HepG2 (cell line): ENCODE results near the gene SNX9. TPM values are rescaled to one million over a fixed set of nuclear protein-coding genes. Genes with fewer than 3 reads are reported as not detected.

Experiments used
- BCL3 ChIP-seq: sonication (generic); formaldehyde crosslinking; IDR thresholded peaks from 2 replicates; pipeline ENCODE4 v1.5.1; 2020; ENCODE audit warnings: mild to moderate bottlenecking, missing genetic modification reagents, moderate library complexity
- BORCS8-MEF2B ChIP-seq: sonication (generic); formaldehyde crosslinking; IDR thresholded peaks from 2 replicates; pipeline ENCODE4 v1.8.0; 2022; ENCODE audit warnings: mild to moderate bottlenecking, missing genetic modification reagents
- FOXC1 ChIP-seq: sonication (generic); formaldehyde crosslinking; IDR thresholded peaks from 2 replicates; pipeline ENCODE4 v1.8.0; 2022; ENCODE audit warnings: mild to moderate bottlenecking, missing genetic modification reagents, borderline replicate concordance
- KMT2B ChIP-seq: IDR thresholded peaks from 2 replicates; pipeline ENCODE4 v1.6.1; 2016; ENCODE audit warnings: missing genetic modification reagents, missing compliant biosample characterization
- MEIS1 ChIP-seq: sonication (generic); formaldehyde crosslinking; IDR thresholded peaks from 2 replicates; pipeline ENCODE4 v1.9.0; 2021; ENCODE audit warnings: mild to moderate bottlenecking, missing genetic modification reagents, moderate library complexity, borderline replicate concordance
- MYC ChIP-seq: sonication (generic); formaldehyde crosslinking; IDR thresholded peaks from 2 replicates; pipeline ENCODE4 v1.9.0; 2021; ENCODE audit warnings: missing genetic modification reagents, borderline replicate concordance
- NCOA5 ChIP-seq: sonication (generic); formaldehyde crosslinking; IDR thresholded peaks from 2 replicates; pipeline ENCODE4 v1.4.0; 2020; ENCODE audit warnings: missing genetic modification reagents
- PHF21A ChIP-seq: sonication (generic); formaldehyde crosslinking; IDR thresholded peaks from 2 replicates; pipeline ENCODE4 v1.5.0; 2020; ENCODE audit warnings: mild to moderate bottlenecking, missing genetic modification reagents
- RAD21 ChIP-seq: fragments of 450-650 bp; formaldehyde crosslinking; IDR thresholded peaks from 2 replicates; pipeline ENCODE4 v1.5.0; 2020; ENCODE audit warnings: mild to moderate bottlenecking
- RARA ChIP-seq: IDR thresholded peaks from 2 replicates; pipeline ENCODE4 v1.6.1; 2016; ENCODE audit warnings: missing genetic modification reagents, missing compliant biosample characterization
- SOX5 ChIP-seq: IDR thresholded peaks from 2 replicates; pipeline ENCODE4 v1.6.1; 2016; ENCODE audit warnings: borderline replicate concordance
- TEAD3 ChIP-seq: optimal IDR thresholded peaks from 2 replicates; pipeline ENCODE3; 2016; ENCODE audit warnings: borderline replicate concordance
- TRIM22 ChIP-seq: fragments of 450-650 bp; IDR thresholded peaks from 2 replicates; pipeline ENCODE4 v1.6.1; 2017
- YY1 ChIP-seq: IDR thresholded peaks from 2 replicates; pipeline ENCODE4 v1.6.1; 2011; ENCODE audit warnings: low read length, low read depth, moderate library complexity, mild to moderate bottlenecking; ENCODE audit not compliant: insufficient read depth, insufficient replicate concordance
- ZBTB42 ChIP-seq: sonication (generic); formaldehyde crosslinking; IDR thresholded peaks from 2 replicates; pipeline ENCODE4 v1.5.0; 2020; ENCODE audit warnings: mild to moderate bottlenecking, missing genetic modification reagents
- ZFP1 ChIP-seq: IDR thresholded peaks from 2 replicates; pipeline ENCODE4 v1.6.1; 2016
- ZNF350 ChIP-seq: sonication (generic); formaldehyde crosslinking; IDR thresholded peaks from 2 replicates; pipeline ENCODE4 v1.4.0; 2020; ENCODE audit warnings: mild to moderate bottlenecking, low read depth, missing genetic modification reagents, borderline replicate concordance
- ZNF546 ChIP-seq: sonication (generic); formaldehyde crosslinking; conservative IDR thresholded peaks from 2 replicates; pipeline ENCODE4 v1.8.1; 2023; ENCODE audit warnings: mild to moderate bottlenecking, missing genetic modification reagents
- ZNF563 ChIP-seq: sonication (generic); formaldehyde crosslinking; IDR thresholded peaks from 2 replicates; pipeline ENCODE4 v1.8.0; 2022; ENCODE audit warnings: mild to moderate bottlenecking, moderate library complexity, missing genetic modification reagents
- ZNF577 ChIP-seq: sonication (generic); formaldehyde crosslinking; IDR thresholded peaks from 2 replicates; pipeline ENCODE4 v1.4.0; 2020; ENCODE audit warnings: mild to moderate bottlenecking, low read depth, missing genetic modification reagents, borderline replicate concordance
- ZNF790 ChIP-seq: sonication (generic); formaldehyde crosslinking; IDR thresholded peaks from 2 replicates; pipeline ENCODE4 v1.8.0; 2022; ENCODE audit warnings: missing genetic modification reagents, mild to moderate bottlenecking, borderline replicate concordance
- ZSCAN12 ChIP-seq: sonication (generic); formaldehyde crosslinking; IDR thresholded peaks from 2 replicates; pipeline ENCODE4 v1.9.0; 2021; ENCODE audit warnings: mild to moderate bottlenecking, missing genetic modification reagents
- polyA plus RNA-seq, 8 experiments: library from polyadenylated mRNA; depleted of rRNA in 3 of 8; stranded (reverse) in 7 of 8; unstranded in 1 of 8; fragments of >200 nt; fragmentation: Illumina TruSeq in 4 of 8; extraction: Trizol in 4 of 8; gene quantifications; 2 replicates each; pipeline versions ENCODE4 v1.2.1 to v1.2.3, GENCODE V29; 2011 to 2016; ENCODE audit warnings: low read depth in 4 of 8, missing spikeins in 1 of 8, mixed read lengths in 1 of 8; ENCODE audit not compliant: insufficient read depth in 1 of 8
- total RNA-seq, 5 experiments: library from RNA; depleted of rRNA; stranded (reverse); fragments of >200 nt; fragmentation: Illumina TruSeq; extraction: Trizol; gene quantifications; 2 replicates each; pipeline ENCODE4 v1.2.3, GENCODE V29; 2016; ENCODE audit warnings: low read depth in 1 of 5
- TF ChIP-seq, protein P1 (sequence below): sonication (generic); formaldehyde crosslinking; IDR thresholded peaks from 2 replicates; pipeline ENCODE4 v1.5.0; 2020; ENCODE audit warnings: mild to moderate bottlenecking, missing genetic modification reagents
- TF ChIP-seq, protein P2 (sequence below): IDR thresholded peaks from 2 replicates; pipeline ENCODE4 v1.6.1; 2012; ENCODE audit warnings: inconsistent platforms

Gene SNX9
- total and polyA plus RNA-seq, 2 of the 13 experiments (the other 11 are each of a cell fraction or from before 2014, with no cell fraction given), result 21.9 to 36.0 TPM

DNA sequence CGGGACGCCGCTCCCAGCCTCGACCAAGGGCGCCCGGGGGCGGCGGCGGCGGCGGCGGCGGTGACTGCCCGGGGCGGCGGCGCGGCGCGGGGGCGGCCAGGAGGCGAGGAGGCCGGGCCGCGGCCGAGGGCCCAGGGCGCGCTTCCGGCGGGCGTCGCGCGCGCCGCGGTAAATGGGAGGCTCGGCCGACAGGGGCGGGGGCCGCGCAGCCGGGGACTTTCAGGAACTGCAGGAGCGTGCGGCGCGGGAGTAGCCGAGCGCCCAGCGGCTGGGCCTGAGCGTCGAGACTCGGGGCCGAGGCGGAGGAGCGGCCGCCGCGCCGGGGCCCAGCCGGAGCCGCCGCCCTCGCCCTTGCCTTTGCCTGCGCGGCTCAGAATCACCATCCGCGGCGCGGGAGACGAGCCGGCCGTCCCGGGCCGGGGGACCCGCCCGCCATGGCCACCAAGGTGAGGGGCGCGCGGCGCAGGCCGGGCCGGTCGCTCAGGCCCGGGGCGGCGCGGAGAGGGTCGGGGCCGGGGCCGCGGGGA is at the start of gene SNX9 (continued):
- TF ChIP-seq TRIM22, result no peak
- no peak for TF ChIP-seq PHF21A
- no peak for TF ChIP-seq FOXC1 (CRISPR knock-in tag)
- peak; percentile 76; the same call in 1 of the 2 replicates for TF ChIP-seq ZNF546 (CRISPR knock-in tag)
- TF ChIP-seq MYC (CRISPR knock-in tag), result peak; percentile 47; the same call in 1 of the 2 replicates
- peak; percentile 49 for TF ChIP-seq RAD21 (CRISPR knock-in tag)
- peak; percentile 46; the same call in 1 of the 2 replicates for TF ChIP-seq ZBTB42 (CRISPR knock-in tag)
- peak; percentile 56 for TF ChIP-seq YY1
- TF ChIP-seq TEAD3 (CRISPR knock-in tag), result no peak
- TF ChIP-seq, protein P1, sequence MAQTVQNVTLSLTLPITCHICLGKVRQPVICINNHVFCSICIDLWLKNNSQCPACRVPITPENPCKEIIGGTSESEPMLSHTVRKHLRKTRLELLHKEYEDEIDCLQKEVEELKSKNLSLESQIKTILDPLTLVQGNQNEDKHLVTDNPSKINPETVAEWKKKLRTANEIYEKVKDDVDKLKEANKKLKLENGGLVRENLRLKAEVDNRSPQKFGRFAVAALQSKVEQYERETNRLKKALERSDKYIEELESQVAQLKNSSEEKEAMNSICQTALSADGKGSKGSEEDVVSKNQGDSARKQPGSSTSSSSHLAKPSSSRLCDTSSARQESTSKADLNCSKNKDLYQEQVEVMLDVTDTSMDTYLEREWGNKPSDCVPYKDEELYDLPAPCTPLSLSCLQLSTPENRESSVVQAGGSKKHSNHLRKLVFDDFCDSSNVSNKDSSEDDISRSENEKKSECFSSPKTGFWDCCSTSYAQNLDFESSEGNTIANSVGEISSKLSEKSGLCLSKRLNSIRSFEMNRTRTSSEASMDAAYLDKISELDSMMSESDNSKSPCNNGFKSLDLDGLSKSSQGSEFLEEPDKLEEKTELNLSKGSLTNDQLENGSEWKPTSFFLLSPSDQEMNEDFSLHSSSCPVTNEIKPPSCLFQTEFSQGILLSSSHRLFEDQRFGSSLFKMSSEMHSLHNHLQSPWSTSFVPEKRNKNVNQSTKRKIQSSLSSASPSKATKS (CRISPR knock-in tag), result no peak
- no peak for TF ChIP-seq RARA
- no peak for TF ChIP-seq MEIS1 (CRISPR knock-in tag)
- peak; percentile 56; the same call in 1 of the 2 replicates for TF ChIP-seq ZNF790
- TF ChIP-seq ZNF563 (CRISPR knock-in tag), result peak; percentile 77; the same call in 1 of the 2 replicates
- 0 out of 2 replicates have a peak, but pooled peaks have one; percentile 3 for TF ChIP-seq ZNF350 (CRISPR knock-in tag)
- TF ChIP-seq NCOA5 (CRISPR knock-in tag), result no peak
- peak; percentile 70 for TF ChIP-seq BCL3 (CRISPR knock-in tag)
- 0 out of 2 replicates have a peak, but pooled peaks have one; percentile 34 for TF ChIP-seq KMT2B (CRISPR knock-in tag)
- 0 out of 2 replicates have a peak, but pooled peaks have one; percentile 15 for TF ChIP-seq BORCS8-MEF2B (CRISPR knock-in tag)
- TF ChIP-seq, protein P2, sequence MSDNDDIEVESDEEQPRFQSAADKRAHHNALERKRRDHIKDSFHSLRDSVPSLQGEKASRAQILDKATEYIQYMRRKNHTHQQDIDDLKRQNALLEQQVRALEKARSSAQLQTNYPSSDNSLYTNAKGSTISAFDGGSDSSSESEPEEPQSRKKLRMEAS, result peak; percentile 87
- TF ChIP-seq ZFP1, result no peak
- TF ChIP-seq SOX5, result no peak
- TF ChIP-seq ZNF577 (CRISPR knock-in tag), result no peak
- 0 out of 2 replicates have a peak, but pooled peaks have one; percentile 35 for TF ChIP-seq ZSCAN12 (CRISPR knock-in tag)
